Ovary (tissue), 9 donors: ENCODE results near the gene MPP4. TPM values are rescaled to one million over a fixed set of nuclear protein-coding genes. Genes with fewer than 3 reads are reported as not detected.

Experiments
- DNase-seq, 5 donors: peaks; one replicate each; pipeline ENCODE4 v3.0.0-alpha.2; 2019 to 2020
- H3K27ac ChIP-seq, 2 donors: fragments of 200-600 bp; one replicate each; pipeline versions ENCODE4 v1.5.1 to v1.8.0; 2019 to 2022
- H3K27me3 ChIP-seq: fragments of 200-600 bp; one replicate; pipeline ENCODE4 v1.8.0; 2022
- H3K36me3 ChIP-seq: fragments of 200-600 bp; sonication (generic); one replicate; pipeline ENCODE4 v1.5.1; 2019
- H3K4me1 ChIP-seq: one replicate; pipeline ENCODE4 v1.8.1; 2013; ENCODE audit warnings: mild to moderate bottlenecking, moderate library complexity; ENCODE audit not compliant: insufficient read depth
- H3K4me3 ChIP-seq: fragments of 200-600 bp; sonication (generic); one replicate; pipeline ENCODE4 v1.5.1; 2017
- H3K9me3 ChIP-seq, 2 donors: fragments of 200-600 bp in 1 of 2; sonication (generic) in 1 of 2; one replicate each; pipeline versions ENCODE4 v1.5.1 to v1.8.1; 2013 to 2019; ENCODE audit warnings: mild to moderate bottlenecking in 1 of 2, moderate library complexity in 1 of 2
- CTCF ChIP-seq, 3 donors: fragments of 450-650 bp in 2 of 3; fragments of 200-600 bp in 1 of 3; IDR thresholded peaks; one replicate each; pipeline versions ENCODE4 v1.5.1 to v1.8.0; 2016 to 2022; ENCODE audit warnings: antibody characterized with exemption in 3 of 3, mild to moderate bottlenecking in 1 of 3
- EP300 ChIP-seq: sonication (generic); formaldehyde crosslinking; IDR thresholded peaks from one replicate; pipeline ENCODE4 v1.6.1; 2017; ENCODE audit warnings: antibody characterized with exemption
- POLR2A ChIP-seq: fragments of 450-650 bp; IDR thresholded peaks from one replicate; pipeline ENCODE4 v1.6.1; 2017; ENCODE audit warnings: antibody characterized with exemption, mild to moderate bottlenecking, moderate library complexity
- WGBS, 3 donors: extraction: QIAGEN DNeasy Blood & Tissue Kit in 1 of 3; methylation state at CpG; one replicate each; pipeline versions ENCODE4 v1.1.5 to v1.1.7; 2013 to 2017; 5-methylcytosine and 5-hydroxymethylcytosine counted together
- intact Hi-C, 4 donors: fragments of 100-400 bp; cut with DNase I; formaldehyde crosslinking; loops; one replicate each; pipeline versions ENCODE4 v1.11.0 to v1.15.1; 2022 to 2023
- polyA plus RNA-seq, 2 donors: library from polyadenylated mRNA; stranded (reverse); fragments of 200-250 nt in 1 of 2; fragments of 350-450 nt in 1 of 2; fragmentation: Illumina TruSeq in 1 of 2; extraction: RNeasy Lipid Tissue Mini Kit (QIAGEN cat#74804) in 1 of 2; gene quantifications; one replicate each; pipeline ENCODE4 v1.2.3, GENCODE V29; 2013 to 2014
- total RNA-seq, 7 donors: library from RNA; depleted of rRNA in 2 of 7; stranded (reverse); fragments of >200 nt in 2 of 7; fragmentation: NEBNext Ultra II Directional in 3 of 7; extraction: Animal tissue kit (Norgen Biotek cat#: 25700) in 3 of 7; gene quantifications; one replicate each; pipeline versions ENCODE4 v1.1.0 to v1.2.4, GENCODE V29; 2016 to 2023
- donor health status: DM: no; HTN: no; CAD: no; lungs with moderate emphysema.
- donor health status: DM: no; HTN: no; CAD: no.
- donor health status: Bipolar disorder and iron deficiency.
- donor health status: DM: yes; HTN: yes; CAD: no.
- donor health status: DM: no; HTN: no; CAD: no.
- donor health status: DM: yes; HTN: yes; CAD: no.

The MPP4 gene
- total and polyA plus RNA-seq, 9 donors: 0.04 to 0.36 (median 0.23) TPM; not detected in 5

GRCh38 chr2:201668402-201668910, 30.0 kb downstream of the MPP4 start:
- H3K27me3 ChIP-seq: no peaks in the 10 kb centered on the region
- H3K9me3 ChIP-seq: no peaks in the 10 kb centered on the region
- H3K4me1 ChIP-seq: no peaks in the 10 kb centered on the region
- intact Hi-C loops: no loop called here
- 50 to 65% (median 58%) methylated on average over 3 of the region's 3 CpGs for WGBS, 3 donors
- no peaks in the 10 kb centered on the region for H3K36me3 ChIP-seq
- no peak for TF ChIP-seq POLR2A
- TF ChIP-seq CTCF (IDR thresholded peaks at IDR 0.05): no peak
- no peak for TF ChIP-seq EP300
- no peak overlapping the region for H3K27ac ChIP-seq
- no peak for DNase-seq
- no peak overlapping the region for H3K4me3 ChIP-seq

DNA sequence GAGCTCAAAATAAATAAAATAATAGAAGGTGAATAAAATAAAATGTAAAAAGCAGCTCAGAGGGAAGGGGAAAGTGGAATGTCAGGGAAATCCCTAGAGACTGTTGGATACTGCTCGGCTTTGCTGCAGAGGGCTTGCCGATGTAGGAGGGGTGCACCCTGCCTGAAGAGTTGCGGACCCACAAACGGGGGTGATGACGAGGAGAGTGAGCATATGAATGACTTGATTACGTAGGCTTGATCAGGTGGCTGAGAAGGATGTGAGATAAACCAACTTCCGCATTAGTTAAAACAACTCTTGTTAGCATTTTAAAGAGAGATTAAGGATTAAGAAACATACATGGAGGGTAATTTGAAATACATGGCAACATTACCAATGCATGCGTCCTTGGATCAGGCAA, 34.1 kb downstream of the MPP4 start:
- 73 to 79% (median 76%) methylated on average over 8 of the region's 8 CpGs for WGBS, 3 donors
- intact Hi-C loops: no loop called here
- Histone ChIP-seq H3K36me3 (no peaks in the 10 kb centered on the region), H3K27me3 (no peaks in the 10 kb centered on the region), H3K27ac (no peak overlapping the region), H3K9me3 (no peaks in the 10 kb centered on the region), H3K4me1 (no peaks in the 10 kb centered on the region), H3K4me3 (no peak overlapping the region)
- TF ChIP-seq POLR2A (no peak), EP300 (no peak)
- DNase-seq: no peak

DNA sequence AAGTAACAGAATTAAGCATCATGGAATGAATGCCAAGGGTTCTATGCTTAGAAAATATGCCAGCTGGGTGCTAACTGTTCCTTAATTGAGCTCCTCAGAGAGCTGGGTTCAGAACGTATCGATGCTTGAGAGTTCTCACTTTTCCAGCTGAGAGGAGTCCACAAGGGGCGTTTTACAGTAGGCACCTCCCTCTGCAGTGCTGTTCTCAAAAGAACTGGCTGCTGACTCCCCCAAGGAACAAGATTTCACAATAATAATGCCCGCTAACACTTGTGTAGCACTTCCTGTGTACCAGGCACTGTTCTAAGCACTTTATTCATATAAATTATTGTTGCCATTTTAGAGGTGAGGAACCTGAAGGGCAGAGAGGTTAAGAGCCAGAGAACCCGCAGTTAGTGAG, 37.1 kb downstream of the MPP4 start:
- no peak for TF ChIP-seq POLR2A
- 51 to 58% (median 51%) methylated on average over 5 of the region's 5 CpGs for WGBS, 3 donors
- intact Hi-C loops: no loop called here
- no peak overlapping the region for H3K4me3 ChIP-seq
- H3K4me1 ChIP-seq: no peaks in the 10 kb centered on the region
- H3K9me3 ChIP-seq: no peaks in the 10 kb centered on the region
- no peak overlapping the region for H3K27ac ChIP-seq
- H3K27me3 ChIP-seq: no peaks in the 10 kb centered on the region
- no peak for DNase-seq
- H3K36me3 ChIP-seq: no peaks in the 10 kb centered on the region

GRCh38 chr2:201660293-201660895, 38.0 kb downstream of the MPP4 start:
- no peaks in the 10 kb centered on the region for H3K27me3 ChIP-seq
- no peak overlapping the region for H3K27ac ChIP-seq
- no peaks in the 10 kb centered on the region for H3K36me3 ChIP-seq
- H3K4me3 ChIP-seq: no peak overlapping the region
- DNase-seq: no peak
- 65 to 67% (median 66%) methylated on average over 5 of the region's 5 CpGs for WGBS, 3 donors
- no peaks in the 10 kb centered on the region for H3K9me3 ChIP-seq
- intact Hi-C loops: no loop called here
- no peaks in the 10 kb centered on the region for H3K4me1 ChIP-seq
- TF ChIP-seq CTCF (IDR thresholded peaks at IDR 0.05) (no peak), EP300 (no peak), POLR2A (no peak)

GRCh38 chr2:201656740-201657139, 41.7 kb downstream of the MPP4 start:
- intact Hi-C loops: no loop called here

More at GRCh38 chr2:201656740-201657139, 41.7 kb downstream of the MPP4 start:
- Histone ChIP-seq H3K36me3 (no peaks in the 10 kb centered on the region), H3K27ac (no peak overlapping the region), H3K4me1 (no peaks in the 10 kb centered on the region), H3K9me3 (no peaks in the 10 kb centered on the region), H3K27me3 (no peaks in the 10 kb centered on the region), H3K4me3 (no peak overlapping the region)
- DNase-seq: no peak
- TF ChIP-seq EP300: no peak
- no peak for TF ChIP-seq CTCF (IDR thresholded peaks at IDR 0.05)
- no peak for TF ChIP-seq POLR2A
- 73 to 81% (median 77%) methylated on average over 5 of the region's 5 CpGs for WGBS, 3 donors
